GM18517 (cell line): ENCODE data around the gene SKP2.
"Not testable (repeated sequence)": the region's sequence is repeated elsewhere in the genome, so short reads cannot be mapped to it uniquely, and the experiment has no call there.

Source experiments
- ATAC-seq: cut with Tn5 transposase; IDR thresholded peaks from one replicate; pipeline ENCODE4 v1.9.1; 2021; ENCODE audit warnings: mild to moderate bottlenecking, moderate library complexity; ENCODE audit not compliant: unreplicated experiment

Gene SKP2

GRCh38 chr5:36198281-36198680, 46.4 kb downstream of the SKP2 start:
- ATAC-seq, result no peak

- ATAC-seq, result not testable (repeated sequence)
Measured at GRCh38 chr5:36198783-36199182, 46.9 kb downstream of the SKP2 start.

GRCh38 chr5:36199620-36200019, 47.7 kb downstream of the SKP2 start:
- ATAC-seq, result no peak

- no peak for ATAC-seq
Measured at GRCh38 chr5:36200513-36200912, 48.6 kb downstream of the SKP2 start.

GRCh38 chr5:36202521-36202961, 50.6 kb downstream of the SKP2 start:
- ATAC-seq, result no peak

- ATAC-seq, result no peak
Measured at GRCh38 chr5:36205329-36205728, 53.4 kb downstream of the SKP2 start.

- ATAC-seq, result no peak
Measured at GRCh38 chr5:36206913-36207312, 55.0 kb downstream of the SKP2 start.

- no peak for ATAC-seq
Measured at GRCh38 chr5:36208786-36209185, 56.9 kb downstream of the SKP2 start.

GRCh38 chr5:36209664-36210063, 57.8 kb downstream of the SKP2 start:
- ATAC-seq, result no peak

GRCh38 chr5:36214436-36214835, 62.5 kb downstream of the SKP2 start:
- no peak for ATAC-seq

- no peak for ATAC-seq
Measured at GRCh38 chr5:36215910-36216309, 64.0 kb downstream of the SKP2 start.

- no peak for ATAC-seq
Measured at GRCh38 chr5:36217567-36217966, 65.7 kb downstream of the SKP2 start.

- no peak for ATAC-seq
Measured at GRCh38 chr5:36217988-36218387, 66.1 kb downstream of the SKP2 start.

- no peak for ATAC-seq
Measured at GRCh38 chr5:36222620-36223019, 70.7 kb downstream of the SKP2 start.

- ATAC-seq, result no peak
Measured at GRCh38 chr5:36227046-36227445, 75.1 kb downstream of the SKP2 start.

GRCh38 chr5:36228505-36228904, 76.6 kb downstream of the SKP2 start:
- ATAC-seq, result no peak

GRCh38 chr5:36230151-36230790, 78.4 kb downstream of the SKP2 start:
- no peak for ATAC-seq

- ATAC-seq, result no peak
Measured at GRCh38 chr5:36232533-36232932, 80.6 kb downstream of the SKP2 start.
